CD4-positive, alpha-beta T cell treated with Interleukin-15 for 1 hour (primary cell): ENCODE measurements around the gene ABCC8.

ENCODE experiments used
- DNase-seq: peaks from one replicate; pipeline ENCODE4 v3.0.0-alpha.2; 2020

The ABCC8 gene

DNA sequence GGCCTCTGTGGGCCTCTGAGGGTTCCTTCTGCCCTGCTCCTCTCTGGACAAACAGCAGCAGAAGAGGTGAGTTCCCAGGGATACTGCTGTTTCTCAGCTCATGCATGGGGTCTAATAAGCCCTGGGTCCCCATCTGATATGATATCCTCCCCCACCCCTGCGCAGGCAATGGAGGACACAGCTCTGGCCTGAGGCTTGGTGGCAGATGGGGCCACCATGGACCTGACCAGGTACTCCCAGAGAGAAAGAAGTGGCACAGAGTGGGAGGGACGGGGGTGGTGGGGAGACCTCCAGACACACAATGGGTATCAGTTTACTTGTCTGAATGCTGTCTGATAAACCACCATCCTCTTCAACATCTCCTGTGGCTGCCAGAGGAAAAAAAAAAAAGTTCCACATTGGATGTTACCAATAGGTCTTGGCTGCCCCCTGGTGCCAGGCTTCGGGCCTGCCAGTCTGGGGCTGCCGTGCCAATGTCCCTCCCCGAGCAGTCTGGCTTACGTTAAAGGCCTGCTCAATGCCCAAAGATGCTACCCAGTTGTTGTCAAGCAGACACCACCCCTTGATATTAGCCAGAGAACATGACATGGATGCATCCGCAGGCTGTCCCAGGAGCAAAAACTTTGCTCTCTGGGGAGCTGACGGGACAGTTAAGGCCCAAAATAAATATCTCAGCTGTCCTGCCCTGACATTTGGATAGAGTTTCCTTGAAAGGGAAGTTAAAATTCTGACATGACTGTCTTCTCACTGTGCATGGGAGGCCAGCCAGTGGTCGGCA, 27.9 kb upstream of the ABCC8 start:
- DNase-seq, result peak; percentile 65

DNA sequence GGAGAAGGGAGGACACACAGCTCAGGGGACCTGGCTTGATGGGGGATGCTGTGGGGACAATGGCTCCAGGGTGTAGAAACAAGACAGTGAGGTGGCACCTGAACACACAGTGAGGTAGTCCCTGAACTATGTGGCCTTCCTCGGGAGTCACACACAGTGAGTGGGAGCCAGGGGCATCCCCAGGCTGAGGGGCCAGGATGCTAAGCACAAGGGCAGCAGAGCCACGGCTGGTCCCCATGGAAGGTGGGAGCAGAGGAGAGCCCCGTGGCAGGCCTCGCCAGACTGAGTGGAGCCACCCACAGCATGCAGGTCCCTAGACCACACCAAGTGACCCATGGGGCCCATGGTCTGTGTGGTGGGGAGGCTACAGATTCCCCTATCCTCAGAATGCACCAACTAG, 26.0 kb upstream of the ABCC8 start:
- DNase-seq, result no peak

DNA sequence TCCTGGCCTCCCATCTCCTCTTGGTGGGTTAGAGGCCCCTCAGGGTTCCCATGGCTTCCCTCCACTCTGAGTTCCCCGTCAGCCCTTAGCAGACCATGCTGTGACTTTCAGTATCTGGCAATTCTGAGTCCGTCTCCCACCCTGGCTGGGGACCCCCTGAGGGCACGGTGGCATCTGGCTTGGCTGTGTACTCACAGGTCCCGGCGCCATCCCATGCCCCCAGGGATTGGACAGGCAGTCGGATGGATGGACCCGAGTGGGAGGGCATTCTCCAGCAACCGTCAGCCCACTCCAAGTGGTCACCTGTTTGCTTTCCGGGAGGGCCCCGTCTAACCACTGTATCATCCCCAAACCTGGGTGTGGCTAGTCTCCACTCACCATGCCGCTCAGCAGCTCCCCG, 24.0 kb upstream of the ABCC8 start:
- DNase-seq, result no peak

DNA sequence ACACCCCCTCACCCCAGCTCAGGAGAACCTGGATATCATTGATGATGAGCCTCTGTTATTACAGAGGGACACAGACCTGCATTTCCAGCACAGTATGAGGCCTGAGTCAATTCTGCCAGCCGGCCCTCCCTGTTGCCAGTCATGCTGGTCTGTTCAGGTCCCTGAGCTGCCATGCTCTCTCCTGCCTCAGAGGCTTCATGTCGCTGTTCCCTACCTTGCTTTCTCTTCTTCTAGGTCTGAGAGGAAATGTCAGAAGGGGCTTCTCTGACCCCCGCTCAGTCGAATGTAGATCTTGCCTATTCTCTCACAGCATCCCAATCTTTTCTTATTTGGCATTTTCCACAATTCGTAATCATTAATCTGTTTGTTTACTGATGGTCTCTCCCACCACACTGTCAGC, 21.8 kb upstream of the ABCC8 start:
- no peak for DNase-seq

DNA sequence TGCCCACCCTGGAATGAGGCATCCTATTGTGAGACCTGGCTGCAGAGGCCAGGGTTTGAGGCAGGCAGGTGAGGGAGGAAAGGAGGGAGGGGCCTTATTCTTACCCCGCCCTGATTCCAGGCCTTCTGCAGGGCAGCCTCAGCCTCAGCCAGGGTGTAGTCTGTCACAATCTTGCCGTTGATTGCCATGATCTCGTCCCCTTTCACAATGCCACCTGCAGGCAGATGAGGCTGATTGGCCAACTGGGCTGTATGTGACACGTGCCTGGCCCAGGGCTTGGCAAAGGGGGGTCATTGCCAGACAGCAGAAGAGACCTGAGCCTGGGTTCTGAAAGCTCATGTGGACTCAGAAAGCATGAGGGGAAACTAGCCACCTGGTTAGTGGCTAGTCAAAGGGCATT, 21.4 kb upstream of the ABCC8 start:
- no peak for DNase-seq

DNA sequence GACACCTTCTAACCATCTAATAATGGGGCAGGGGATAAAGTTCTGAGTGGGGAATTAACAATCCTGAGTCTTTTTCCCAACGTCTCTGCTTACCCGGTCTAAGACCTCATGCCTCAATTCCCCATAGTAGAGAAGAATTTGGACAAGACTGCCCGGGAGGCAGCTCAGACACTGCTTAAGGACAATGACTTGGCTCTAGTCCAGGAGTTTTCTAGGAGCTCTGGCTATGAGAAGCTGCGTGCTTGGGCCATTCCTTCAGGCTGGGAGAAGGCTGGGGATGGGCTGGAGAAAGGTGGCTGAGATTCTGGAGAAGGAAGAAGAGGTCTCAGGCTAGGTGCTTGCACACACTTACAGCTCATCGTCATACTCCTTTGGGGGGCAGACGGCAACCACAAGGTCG, 19.8 kb upstream of the ABCC8 start:
- no peak for DNase-seq

DNA sequence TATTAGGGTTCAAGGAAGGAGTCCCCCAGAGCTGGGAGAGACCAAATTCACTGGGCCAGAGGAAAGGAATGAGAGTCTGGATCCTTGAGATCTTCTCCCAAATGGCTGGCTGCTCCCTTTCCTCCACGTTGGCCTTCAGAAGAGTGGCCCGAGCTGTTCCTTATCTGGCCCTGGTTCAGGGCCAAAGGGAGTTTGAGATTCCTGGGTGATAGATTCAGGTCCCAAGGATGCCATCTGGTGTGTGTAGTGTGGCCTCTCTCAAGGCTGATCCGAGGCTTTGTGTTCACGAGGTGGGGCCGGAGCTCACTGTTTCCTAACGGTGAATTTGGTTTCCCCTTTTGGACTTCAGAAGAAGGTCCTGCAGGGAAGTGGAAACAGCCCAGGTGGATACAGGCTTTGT, 17.4 kb upstream of the ABCC8 start:
- DNase-seq, result no peak

DNA sequence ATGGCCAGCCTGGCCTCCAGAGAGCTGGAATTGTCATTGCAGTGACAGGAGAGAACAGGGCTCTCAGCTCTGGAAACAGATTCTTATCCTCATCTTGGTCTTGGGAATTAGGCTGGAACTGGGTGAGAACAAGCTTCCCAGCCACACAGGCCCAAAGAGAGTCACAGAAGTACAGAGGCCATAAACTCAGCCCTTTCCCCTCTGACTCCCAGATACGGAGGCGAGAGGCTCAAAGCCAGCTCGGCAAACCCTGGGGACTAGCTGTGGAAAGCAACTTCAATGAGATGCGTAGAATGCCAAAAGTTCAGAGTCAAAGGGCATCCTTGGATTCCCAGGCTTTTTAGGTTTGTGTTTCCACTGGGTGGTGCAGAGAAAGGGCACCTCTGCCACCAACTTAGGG, 14.3 kb upstream of the ABCC8 start:
- DNase-seq, result no peak

DNA sequence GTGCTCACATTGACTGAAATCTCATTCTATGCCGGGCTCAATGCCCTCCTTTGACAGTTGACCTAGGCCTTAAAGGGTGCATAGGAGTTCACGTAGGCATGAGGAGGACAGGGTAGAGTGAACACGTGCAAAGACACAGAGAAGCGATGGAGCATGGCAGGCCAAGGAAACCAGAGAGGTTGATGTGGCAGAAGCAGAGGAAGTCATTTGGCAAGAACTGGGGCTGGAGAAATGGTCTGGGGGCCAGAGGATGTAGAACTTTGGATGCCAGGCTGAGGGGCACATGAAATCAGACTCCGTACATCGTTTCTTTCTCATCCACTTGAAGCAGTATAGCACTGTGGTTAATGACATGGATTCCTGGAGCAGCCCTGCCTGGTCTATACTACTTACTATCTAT, 13.6 kb upstream of the ABCC8 start:
- DNase-seq, result no peak

DNA sequence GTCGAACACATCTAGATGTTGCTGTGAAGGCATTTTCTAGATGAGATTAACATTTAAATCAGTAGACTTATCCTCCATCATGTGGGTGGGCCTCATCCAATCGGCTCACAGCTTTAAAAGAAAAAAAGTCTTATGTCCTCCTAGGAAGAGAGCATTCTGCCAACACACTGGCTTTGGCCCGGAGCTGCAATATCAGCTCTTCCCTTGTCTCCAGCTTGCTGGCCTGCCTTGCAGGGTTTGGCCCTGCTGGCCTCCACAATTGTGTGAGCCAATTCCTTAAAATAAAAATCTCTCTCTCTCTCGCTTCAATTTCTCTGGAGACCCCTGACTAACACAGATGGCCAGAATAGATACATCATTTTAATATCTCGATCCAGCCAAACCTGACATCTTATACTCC, 13.1 kb upstream of the ABCC8 start:
- no peak for DNase-seq

DNA sequence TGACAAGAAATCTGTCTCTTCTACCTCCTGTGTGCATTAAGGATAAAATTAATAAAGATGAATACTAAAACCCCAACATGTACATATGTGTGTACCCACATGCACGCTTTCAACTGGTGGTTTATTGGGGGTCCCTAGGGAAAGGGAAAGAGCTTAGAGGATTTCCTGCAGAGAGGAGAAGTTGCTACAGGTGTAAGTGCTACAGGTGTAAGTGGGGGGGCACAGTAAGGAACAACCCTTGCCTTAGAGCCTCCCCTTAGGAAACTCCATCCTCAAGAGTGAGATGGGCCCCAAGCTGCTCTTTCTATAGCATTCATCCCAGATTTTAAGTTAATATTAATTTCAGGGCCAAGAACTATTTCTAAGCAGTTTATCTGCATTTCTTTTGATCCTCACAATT, 11.9 kb upstream of the ABCC8 start:
- no peak for DNase-seq

DNA sequence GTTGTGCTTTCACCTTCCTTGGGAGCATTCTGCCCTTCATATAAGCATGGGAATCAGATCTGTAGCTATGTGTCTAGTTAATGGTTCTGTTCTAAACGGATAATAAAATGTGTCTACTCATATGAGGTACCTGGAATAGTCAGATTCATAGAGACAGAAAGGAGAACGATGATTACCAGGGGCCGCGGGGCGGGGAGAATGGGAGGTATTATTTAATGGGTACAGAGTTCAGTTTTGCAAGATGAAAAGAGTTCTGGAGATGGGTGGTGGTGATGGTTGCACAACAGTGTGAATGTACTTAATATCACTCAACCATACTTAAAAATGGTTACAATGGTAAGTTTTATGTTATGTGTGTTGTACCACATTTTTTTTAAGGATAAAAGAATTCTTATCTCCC, 10.0 kb upstream of the ABCC8 start:
- DNase-seq, result no peak

DNA sequence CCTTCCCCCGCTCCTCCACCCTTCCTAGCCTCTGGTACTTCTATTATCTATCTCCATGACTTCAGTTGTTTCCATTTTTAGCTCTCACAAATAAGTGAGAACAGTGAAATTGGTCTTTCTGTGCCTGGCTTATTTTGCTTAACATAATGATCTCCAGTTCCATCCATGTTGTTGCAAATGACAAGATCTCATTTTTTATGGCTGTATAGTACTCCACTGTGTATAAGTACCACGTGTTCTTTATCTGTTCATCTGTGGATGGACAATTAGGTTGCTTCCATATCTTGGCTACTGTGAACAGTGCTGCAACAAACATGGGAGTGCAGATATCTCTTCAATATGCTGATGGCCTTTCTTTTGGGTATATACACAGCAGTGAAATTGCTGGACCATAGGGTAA, 6.9 kb upstream of the ABCC8 start:
- no peak for DNase-seq

DNA sequence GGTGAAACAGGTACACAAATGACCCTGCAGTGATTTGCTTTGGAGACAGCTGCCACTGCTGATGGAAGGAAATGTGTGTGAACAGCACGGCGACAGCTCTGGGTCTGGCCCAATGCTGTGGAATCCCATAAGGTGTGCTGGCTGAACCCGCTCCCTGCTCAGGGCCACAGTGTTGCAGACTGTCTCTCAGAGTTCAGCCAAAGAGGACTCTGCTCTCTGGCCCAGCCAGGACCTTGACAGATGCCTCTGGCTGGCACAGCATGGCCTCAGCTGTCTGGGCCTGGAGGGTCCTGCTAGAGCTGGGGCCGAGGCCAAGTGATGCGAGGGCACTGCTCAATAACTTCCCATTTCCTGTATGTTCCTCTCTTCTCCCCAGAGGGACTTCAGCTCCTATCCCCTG, 5.3 kb upstream of the ABCC8 start:
- DNase-seq, result no peak

DNA sequence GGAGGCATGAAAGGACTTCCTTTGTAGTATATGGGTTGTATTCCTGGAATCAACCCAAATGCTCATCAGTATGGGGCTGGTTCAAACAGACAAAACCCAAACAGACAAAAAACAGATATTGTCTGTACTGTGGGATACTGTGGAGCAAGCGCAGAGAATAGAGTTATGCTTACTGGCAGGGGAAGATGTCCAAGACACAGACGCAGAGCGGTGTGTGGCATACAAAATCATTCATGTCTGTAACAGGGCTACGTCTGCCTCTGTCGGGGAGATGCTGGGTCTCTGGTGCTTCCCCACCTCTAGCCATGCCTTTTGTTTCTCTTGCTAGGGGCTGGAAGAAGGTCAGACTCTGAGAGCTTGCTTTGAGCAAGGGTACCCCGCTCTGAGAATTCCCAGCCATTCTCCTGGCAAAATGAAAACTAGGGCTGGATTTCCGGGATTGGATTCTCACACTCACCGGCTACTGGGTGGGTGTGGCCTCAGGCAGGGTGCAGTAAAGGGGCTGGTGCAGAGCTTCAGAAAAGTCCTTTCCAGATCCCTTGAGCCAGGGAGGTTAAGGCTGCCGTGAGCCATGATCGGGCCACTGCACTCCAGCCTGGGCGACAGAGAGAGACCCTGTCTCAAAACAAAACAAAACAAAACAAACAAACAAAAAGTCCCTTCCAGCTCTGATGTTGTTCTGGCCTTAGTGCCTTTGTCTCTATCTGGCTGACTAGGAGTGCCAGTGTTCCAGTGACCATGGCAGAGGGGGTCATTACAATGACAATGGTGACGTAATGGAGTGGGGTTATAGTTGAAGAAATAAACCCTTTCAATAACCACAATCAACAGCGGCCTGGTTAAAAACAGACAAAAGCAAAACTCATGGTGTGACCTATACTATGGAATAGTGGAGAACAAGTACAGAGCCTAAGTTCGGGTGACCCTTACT, 2.9 kb upstream of the ABCC8 start:
- DNase-seq, result no peak

DNA sequence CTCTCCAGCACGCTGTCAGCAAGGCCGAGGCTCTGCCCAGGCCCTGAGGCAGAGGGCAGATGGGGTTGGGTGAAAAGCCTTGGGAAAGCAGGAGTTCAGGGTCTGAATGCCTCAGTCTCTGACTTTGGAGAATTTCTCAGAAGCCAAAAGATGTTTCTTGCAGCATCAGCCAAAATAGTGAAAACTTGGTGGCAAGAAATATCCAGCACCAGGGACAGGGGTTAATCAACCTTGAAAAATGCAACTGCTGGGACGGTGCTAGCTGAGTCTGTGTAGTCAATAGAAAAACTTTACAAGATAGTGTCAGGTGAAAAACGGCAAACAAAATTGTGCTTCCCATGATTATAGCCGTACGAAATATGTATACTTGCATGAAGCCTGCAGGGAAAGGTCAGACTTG, 1.4 kb upstream of the ABCC8 start:
- no peak for DNase-seq

DNA sequence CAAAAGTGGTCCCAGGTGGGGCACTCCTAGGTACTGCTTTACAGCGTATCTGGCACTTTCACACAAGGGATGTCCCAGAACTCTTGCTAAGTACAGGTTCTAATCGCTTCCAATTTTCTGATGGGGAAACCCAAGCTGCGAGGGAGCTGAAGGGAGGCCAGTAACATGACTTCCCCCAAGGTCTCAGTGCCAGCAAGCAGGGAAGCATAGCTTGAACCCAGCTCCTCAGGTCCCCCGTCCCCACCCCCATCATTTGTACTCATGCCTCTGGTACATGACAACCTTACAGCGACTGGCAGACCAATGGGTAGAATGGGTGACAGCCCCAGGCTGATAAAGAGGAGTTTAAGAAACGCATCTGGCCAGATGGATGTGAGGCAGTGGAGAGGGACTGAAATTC, 716 bp upstream of the ABCC8 start:
- no peak for DNase-seq

DNA sequence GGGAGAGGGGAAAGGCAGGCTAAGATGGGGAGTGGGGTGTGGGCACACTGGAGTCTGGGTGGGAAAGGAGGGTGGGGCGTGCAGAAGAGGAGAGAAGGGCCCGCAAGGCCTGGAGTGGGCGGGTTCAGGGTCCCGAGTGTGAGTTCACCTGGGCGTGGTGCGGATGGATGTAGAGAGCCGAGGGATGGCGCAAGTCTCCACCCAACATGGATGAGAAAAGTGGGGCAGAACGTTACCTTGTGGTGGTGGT, 364 bp upstream of the ABCC8 start:
- no peak for DNase-seq

DNA sequence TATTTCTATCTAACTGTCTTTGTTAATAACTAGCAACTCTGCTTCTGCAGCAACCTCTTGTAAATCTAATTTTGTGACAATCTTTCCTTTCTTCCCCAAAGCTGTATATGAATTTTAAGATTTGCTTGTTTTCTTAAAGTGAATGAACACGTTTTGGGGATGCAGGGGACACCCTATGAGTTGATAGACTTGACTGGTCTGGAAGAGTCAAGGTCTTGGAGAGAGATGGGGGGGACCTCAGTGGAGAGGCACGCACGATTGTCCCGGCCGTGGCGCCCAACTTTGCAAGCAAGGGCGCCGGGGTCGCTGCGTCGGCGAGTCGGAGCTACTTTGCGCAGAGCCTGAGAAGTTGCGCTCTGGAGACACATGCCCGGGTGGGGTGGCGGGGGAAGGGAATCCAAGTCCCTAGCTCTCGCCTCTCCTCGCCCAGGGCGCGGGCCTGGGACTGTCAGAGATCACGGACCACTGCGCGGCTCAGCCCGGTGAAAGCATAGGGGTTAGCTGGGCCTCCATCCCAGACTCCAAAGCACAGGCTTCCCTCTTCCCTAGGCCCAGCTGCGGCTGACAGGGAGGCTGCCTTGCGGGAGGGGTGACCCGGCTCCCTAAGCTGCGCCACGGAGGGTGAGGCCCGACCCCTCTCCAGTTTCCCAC, 854 bp downstream of the ABCC8 start:
- DNase-seq, result no peak

DNA sequence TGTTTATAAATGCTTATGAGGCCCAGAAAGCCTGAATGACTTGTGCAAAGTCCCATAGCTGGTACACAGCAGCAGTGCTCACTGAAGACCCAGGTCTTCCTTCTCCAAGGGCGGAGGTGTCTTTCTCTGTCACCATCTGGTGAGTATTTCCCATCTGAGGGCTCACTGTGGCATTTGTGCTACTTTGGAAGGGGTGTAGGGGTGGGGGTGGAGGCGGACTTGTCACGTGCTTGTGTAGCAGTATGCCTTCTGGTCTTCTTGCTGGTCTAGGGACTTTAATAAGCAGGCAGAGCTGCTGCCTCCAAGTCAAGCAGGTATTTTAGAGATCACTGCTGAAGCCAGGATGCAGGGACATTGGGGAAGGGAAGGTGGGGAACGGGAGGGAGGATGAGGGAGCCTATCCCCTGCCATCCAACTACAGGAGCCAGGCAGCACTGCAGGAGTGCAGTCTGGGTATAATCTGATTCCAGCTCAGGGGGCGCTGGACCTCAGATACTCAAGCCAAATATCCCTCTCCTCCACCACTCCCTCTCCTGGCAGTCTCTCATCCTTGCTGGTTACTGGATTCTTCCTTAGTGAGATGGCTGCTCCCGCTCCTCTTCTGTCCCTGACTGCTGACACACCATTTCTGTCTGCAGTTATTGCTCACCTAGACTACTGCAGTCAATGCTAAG, 3.4 kb downstream of the ABCC8 start:
- DNase-seq, result no peak

DNA sequence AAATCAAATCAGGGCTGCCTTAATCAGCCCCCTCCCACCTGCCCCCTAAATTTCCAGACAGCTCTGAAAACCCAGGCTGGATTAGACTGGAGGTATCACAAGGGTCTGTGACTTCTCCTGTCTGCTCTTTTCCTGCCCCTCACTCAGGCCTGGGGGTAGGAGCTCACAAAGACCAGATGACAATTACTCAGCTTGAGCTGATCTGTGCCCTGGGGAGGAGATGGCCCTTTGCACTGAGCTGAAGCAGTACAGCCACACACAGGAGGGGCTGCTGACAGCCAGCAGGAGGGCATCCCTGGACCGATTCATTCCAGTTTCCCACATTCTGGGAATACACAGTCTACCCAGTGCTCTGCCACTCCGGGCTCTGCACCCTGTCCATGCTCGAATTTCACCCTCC, 4.2 kb downstream of the ABCC8 start:
- no peak for DNase-seq

DNA sequence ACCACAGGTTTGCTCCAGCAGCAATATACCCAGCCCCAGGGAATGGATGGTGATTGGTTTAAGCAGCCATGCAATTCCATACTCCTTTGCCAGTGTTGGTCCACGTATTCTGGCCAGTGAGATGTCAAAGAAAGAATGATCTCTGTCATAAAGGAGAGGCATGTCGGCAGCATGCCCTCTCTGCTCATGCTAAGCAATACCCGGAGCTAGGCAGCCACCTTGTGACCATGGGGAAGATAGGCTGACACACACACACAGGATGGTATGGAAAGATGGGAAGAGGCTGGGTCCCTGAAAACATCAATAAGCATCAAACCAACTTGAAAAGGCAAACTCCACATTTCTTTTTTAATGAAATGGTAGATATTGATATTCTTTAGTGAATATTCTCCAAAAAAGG, 5.1 kb downstream of the ABCC8 start:
- DNase-seq, result no peak

DNA sequence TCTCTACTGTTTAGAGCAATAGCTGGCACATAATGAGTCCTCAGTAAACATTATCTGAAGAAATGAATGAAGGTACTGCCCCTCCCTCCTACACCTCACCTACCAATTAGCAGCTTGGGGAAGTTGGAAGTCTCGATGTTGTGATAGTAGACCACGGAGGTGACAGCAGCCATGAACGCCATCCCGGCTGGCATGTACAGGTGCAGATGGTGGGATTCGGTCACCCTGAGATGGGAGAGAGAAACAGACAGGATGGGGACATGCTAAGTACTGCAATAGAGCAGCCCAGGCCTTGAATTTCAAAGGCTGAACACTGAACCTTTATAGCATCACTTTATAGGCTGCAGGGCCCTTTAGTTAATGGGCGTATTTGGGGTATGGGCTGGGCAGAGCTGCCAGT, 6.6 kb downstream of the ABCC8 start:
- no peak for DNase-seq

DNA sequence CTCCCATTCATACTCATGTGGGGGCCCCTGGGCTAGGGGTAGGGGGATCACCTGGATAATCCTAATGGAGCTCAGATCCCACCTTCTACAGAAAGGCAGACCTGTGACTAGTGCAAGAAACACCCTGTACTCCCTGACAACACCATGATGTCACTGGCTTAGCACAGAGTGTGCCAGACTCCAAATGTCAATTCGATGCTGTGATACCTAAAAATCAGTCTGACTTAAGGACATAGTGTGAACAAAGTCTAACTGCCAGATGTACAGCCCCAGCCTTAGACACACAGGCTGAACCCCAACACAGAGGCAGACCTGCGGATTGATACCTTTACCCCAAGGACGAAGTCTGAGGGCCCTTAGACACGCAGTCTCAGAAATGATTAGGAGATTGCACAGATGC, 8.5 kb downstream of the ABCC8 start:
- no peak for DNase-seq
